GM12801 (cell line): ENCODE measurements around the gene GRK3.

Experiments
- CTCF ChIP-seq: IDR thresholded peaks from one replicate; pipeline ENCODE4 v1.5.1; 2011; ENCODE audit warnings: control low read depth; ENCODE audit not compliant: insufficient read length; ENCODE audit errors: extremely low read depth

Gene GRK3

GRCh38 chr22:25695146-25695545 is 130.7 kb downstream of the GRK3 start:
- TF ChIP-seq CTCF = no peak

GRCh38 chr22:25696763-25697162 is 132.3 kb downstream of the GRK3 start:
- TF ChIP-seq CTCF = no peak

GRCh38 chr22:25697181-25697664 is 132.7 kb downstream of the GRK3 start:
- no peak for TF ChIP-seq CTCF

GRCh38 chr22:25697978-25698377 is 133.5 kb downstream of the GRK3 start:
- TF ChIP-seq CTCF = no peak

GRCh38 chr22:25698461-25698860 is 134.0 kb downstream of the GRK3 start:
- TF ChIP-seq CTCF = no peak

- TF ChIP-seq CTCF = no peak
Measured at GRCh38 chr22:25698978-25699377, 134.5 kb downstream of the GRK3 start.

- no peak for TF ChIP-seq CTCF
Measured at GRCh38 chr22:25701056-25701780, 136.7 kb downstream of the GRK3 start.
